Measurements from ENCODE around the gene SLCO2B1. TPM values are rescaled to one million over a fixed set of nuclear protein-coding genes. Genes with fewer than 3 reads are reported as not detected.

The SLCO2B1 gene
- total RNA-seq, 1 donor: not detected

DNA sequence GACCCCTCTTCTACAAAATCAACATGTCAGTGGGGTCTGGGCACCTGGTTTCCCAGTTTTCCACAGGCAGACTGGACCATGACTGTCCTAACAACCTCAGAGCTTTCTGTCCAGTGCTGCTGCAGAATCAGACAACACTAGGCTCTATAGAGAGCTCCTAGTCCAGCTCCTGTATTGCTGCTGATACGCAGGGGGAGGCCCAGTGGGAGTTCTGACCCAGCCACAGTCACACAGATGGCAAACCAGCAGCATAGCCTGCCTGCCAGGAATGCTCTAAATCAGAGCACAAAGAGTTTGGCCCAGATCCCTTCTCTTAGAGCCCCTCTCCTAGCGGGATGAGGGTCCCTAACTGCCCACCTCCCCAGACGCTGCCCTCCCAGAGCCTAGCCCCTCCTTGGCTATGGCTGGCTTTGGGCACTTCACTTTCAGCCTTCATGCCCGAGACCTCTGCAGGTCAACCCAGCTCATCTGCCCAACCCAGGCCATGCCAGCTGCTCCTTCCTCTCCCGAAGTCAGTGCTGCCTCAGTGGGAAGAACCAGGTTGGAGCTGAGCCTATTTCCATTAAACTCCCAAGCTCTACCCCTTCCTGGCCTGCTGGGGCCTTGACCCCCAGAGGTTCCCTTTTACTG, 15.8 kb upstream of the SLCO2B1 start:
- no peak for DNase-seq (ENCODE audit: low read depth)
- TF ChIP-seq, protein P1, sequence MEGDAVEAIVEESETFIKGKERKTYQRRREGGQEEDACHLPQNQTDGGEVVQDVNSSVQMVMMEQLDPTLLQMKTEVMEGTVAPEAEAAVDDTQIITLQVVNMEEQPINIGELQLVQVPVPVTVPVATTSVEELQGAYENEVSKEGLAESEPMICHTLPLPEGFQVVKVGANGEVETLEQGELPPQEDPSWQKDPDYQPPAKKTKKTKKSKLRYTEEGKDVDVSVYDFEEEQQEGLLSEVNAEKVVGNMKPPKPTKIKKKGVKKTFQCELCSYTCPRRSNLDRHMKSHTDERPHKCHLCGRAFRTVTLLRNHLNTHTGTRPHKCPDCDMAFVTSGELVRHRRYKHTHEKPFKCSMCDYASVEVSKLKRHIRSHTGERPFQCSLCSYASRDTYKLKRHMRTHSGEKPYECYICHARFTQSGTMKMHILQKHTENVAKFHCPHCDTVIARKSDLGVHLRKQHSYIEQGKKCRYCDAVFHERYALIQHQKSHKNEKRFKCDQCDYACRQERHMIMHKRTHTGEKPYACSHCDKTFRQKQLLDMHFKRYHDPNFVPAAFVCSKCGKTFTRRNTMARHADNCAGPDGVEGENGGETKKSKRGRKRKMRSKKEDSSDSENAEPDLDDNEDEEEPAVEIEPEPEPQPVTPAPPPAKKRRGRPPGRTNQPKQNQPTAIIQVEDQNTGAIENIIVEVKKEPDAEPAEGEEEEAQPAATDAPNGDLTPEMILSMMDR (IDR thresholded peaks at IDR 0.05; ENCODE audit: insufficient read depth, low read depth, low read length): no peak
- no peak overlapping the region for H3K4me3 ChIP-seq (ENCODE audit: low read depth, low read length)

DNA sequence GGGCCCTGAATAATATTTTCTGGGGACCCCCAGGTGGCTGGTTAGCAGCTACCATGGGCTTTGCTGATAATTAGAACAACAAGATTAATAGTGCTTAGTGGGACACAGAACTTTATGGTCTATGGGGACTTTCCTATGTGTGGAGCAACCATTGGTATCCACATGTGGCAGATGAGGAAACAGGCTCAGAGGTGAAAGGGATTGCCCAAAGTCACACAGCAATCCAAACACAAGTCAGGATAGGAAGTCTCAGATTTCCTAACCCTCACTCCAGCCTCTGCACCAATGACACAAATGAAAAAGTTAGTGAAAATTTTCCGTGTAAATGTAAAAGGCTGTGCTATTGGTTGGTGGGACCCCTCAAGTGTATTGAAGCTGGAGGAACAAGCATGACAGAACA, 15.3 kb upstream of the SLCO2B1 start:
- DNase-seq (ENCODE audit: low read depth): peak; percentile 7
- TF ChIP-seq, protein P1 (IDR thresholded peaks at IDR 0.05; ENCODE audit: insufficient read depth, low read depth, low read length): no peak
- H3K4me3 ChIP-seq (ENCODE audit: low read depth, low read length): no peak overlapping the region

DNA sequence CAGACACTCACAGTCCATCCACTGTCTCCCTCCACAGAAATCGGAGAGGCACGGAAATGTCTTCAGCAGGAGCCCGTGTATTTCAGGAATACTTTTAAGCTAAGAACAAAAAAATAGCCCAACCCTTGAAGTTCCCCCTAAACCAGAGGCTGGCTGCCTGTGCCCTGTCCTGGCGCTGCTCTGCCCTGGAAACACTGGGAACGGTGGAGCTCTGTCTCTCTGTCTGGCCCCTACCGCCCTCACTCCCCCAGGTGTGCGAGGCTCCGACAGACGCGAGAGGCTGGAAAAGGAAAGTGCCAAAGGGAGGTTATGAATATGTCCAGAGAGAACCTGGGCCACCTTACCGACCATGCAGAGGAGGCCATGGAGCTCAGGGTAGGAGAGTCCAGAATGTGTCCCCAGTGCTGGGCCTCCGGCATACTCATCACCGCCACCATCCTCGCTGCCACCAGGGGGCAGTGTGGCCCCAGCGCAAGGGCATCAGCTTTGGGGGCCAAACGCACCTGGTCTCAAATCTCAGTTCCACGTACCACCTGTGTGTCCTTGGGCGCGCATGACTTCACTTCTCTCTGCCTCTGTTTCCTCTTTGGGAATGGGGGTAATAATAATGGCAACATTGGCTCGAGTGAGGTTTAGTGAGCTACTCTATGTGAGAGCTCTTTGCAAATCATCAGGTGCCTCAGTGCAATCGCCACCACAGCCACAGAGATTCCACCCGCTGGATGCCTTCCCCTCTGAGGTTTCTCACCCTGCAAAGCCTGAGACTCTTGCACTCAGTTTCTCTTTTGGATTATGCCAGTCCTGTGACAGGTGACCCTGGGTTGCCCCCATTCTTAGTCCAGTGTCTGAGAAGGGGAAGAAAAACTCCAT, 10.4 kb upstream of the SLCO2B1 start:
- peak; percentile 27 for DNase-seq (ENCODE audit: low read depth)
- TF ChIP-seq, protein P1 (IDR thresholded peaks at IDR 0.05; ENCODE audit: insufficient read depth, low read depth, low read length): peak; percentile 90
- H3K4me3 ChIP-seq (ENCODE audit: low read depth, low read length): no peak overlapping the region

DNA sequence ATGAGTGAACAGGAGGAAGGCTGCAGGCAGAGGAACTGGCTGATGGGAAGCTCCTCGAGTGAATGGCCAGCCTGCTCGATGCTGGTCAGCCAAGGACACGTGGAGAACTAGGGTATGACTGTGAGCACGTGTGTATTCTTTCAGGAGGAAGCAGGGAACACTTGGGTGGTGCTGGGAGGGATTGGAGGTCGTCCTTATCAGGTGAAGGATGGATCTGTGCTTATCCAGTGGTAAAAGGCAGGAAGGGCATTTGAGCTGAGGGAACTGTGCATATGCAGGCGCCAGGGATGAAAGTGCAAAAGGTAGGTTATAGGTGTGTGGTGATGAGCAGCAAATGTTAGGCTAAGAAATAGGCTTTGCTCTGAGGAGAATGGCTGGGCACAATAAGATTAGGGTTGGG, 9.7 kb upstream of the SLCO2B1 start:
- no peak overlapping the region for H3K4me3 ChIP-seq (ENCODE audit: low read depth, low read length)
- DNase-seq (ENCODE audit: low read depth): no peak
- TF ChIP-seq, protein P1 (IDR thresholded peaks at IDR 0.05; ENCODE audit: insufficient read depth, low read depth, low read length): no peak

DNA sequence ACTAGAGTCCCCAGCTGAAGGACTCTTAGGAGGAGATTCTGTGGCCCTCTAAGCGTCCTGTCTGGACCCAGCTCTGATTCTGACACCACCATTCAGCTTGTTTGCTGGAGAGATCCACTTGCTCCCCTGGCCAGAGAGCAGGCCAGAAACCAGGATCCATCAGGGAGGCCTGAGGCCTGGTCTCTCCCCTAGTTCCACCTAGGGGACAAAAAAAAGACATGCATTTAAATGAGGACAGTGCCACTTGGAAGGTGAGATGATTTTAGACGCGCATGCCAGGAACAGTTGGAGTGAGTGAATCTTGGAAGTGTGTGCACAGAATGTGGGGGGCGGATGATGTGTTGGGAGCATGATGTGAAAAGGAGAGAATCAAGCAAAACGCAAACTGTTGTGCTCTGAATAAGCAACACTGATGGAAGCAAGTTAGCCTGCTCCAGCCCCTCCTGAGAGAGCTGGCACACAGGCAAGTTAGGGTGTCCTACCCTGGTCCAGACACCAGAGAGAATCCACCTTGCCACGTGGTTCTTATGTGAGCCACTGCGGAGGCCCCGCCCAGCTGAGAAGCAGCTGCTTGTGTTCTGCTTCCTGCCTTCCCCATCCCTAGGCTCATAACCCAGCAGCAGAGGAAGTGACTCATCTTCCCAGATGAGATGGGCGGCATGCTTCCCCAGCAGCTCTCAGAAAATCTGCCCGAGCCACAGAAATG, 8.0 kb upstream of the SLCO2B1 start:
- TF ChIP-seq, protein P1 (IDR thresholded peaks at IDR 0.05; ENCODE audit: insufficient read depth, low read depth, low read length): no peak
- peak; percentile 94 for DNase-seq (ENCODE audit: low read depth)
- H3K4me3 ChIP-seq (ENCODE audit: low read depth, low read length): no peak overlapping the region

DNA sequence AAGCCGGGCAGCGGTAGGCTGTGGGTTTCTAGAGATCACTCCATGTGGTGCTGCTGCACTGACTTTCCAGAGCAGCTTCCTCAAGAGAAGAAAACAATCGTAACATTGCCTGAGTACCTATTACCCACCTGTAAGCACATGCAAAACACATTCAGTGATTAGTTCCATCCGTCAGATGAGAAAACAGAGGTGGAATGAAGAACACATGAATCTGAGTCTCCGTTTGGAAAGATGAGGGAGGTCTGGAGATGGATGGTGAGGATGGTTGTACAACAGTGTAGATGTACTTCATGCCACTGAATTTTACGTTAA, 7.5 kb upstream of the SLCO2B1 start:
- no peak overlapping the region for H3K4me3 ChIP-seq (ENCODE audit: low read depth, low read length)
- no peak for DNase-seq (ENCODE audit: low read depth)
- TF ChIP-seq, protein P1 (IDR thresholded peaks at IDR 0.05; ENCODE audit: insufficient read depth, low read depth, low read length): no peak

Measured in fibroblast of villous mesenchyme (primary cell).